Measurements from ENCODE around the gene AMH. TPM values are rescaled to one million over a fixed set of nuclear protein-coding genes. Genes with fewer than 3 reads are reported as not detected.
A peak's percentile ranks its signal among the peaks of the same experiment; 100 is the strongest.

The AMH gene
- total RNA-seq, 2 donors from 2014 or later, result 2.0 to 6.1 TPM

- Mint-ChIP-seq H3K9me3 (no peaks in the 10 kb centered on the region), H3K36me3 (ENCODE audit: low read depth) (peaks cover 60% of the 10 kb centered on the region), H3K27ac (no peak overlapping the region), H3K27me3 (no peaks in the 10 kb centered on the region), H3K4me1 (peaks cover 3% of the 10 kb centered on the region), H3K4me3 (no peak overlapping the region)
- ATAC-seq (replicated peaks), result no peak
Measured at GRCh38 chr19:2227415-2228156, 21.5 kb upstream of the AMH start.

DNA sequence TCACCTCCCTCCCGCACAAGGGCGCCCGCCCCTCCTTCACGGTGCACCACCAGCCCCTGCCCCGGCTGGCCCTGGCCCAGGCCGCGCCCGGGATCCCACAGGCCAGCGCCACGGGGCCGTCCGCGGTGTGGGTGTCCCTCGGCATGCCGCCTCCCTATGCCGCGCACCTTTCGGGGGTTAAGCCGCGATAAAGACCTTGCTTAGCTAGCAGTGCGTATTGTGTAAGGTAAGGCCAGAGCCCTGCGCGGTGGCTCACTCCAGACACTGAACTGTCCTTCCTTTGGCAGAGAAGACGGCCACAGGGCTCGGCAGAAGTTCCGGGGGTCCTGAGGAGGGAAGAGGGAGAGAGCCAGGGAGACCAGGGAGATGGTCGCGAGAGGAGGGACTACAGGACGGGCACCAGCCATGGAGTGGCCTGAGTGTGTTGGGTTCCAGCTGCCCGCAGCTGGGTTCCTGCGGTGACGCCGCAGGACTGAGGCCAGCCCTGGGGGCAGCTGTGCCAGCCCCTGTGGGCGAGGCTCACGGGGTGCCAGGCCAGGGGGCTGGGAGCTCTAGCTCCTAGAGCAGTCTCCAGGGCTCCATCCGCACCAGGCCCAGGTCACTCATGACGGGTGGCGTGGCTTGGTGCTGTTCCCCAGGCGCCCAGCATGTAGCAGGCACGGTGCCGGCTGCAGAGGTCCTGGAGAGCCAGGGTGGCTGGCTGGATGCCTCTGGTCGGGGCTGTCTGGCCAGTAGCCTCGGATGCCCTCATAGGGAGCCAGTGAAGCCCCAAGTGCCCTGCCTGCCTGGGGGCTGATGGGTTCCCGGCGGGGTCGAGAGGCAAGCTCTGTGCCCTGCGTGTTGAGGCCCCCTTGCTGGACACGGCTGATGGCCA, 20.7 kb upstream of the AMH start:
- H3K27ac Mint-ChIP-seq, result no peak overlapping the region

DNA sequence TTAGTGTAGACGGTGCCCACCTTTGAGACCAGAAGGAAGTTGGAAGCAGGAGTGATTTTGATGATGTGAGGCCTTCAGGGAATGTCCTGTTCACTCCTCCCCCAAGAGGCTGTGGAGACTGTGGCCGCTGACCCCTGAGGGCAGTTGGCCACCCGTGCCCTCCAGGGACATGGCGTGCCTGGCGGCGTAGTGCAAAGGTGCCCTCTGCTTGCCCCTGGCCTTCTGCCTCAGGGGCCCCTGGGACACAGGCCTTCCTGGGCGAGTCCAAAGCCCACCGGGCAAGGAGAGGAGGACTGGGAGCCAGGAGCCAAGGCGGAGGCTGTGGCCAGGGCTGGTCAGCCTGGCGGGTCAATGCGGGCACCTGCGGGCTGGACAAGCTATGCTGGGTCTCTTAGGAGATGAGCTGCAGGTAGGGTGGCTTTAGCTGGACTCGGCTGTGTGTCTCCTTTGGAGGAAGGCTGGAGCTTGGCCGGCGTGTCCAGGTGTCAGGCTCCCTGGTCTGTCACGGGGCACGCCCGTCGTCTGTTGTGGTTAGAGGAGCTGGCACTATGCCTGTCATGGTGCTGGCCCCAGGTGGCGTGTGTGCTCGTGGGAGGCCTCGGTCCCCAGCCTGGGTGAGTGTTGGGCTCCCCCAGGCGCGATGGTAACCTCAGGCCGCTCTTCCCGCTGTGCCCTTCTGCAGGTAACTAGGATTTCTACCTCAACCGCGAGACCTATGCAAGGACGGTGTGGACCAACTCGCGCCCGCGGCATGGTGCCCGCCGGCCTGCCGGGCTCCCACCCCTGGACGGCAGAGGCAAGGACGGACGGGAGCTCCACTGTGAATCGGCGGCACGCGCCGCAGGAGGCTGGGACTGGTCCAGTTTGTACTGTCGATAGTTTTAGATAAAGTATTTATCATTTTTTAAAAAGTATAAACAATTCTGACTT, 19.8 kb upstream of the AMH start:
- no peak overlapping the region for H3K27ac Mint-ChIP-seq
- H3K27me3 Mint-ChIP-seq, result no peaks in the 10 kb centered on the region
- H3K9me3 Mint-ChIP-seq, result no peaks in the 10 kb centered on the region
- ATAC-seq (replicated peaks), result no peak
- peaks cover 6% of the 10 kb centered on the region for H3K4me1 Mint-ChIP-seq
- H3K36me3 Mint-ChIP-seq (ENCODE audit: low read depth), result peaks cover 53% of the 10 kb centered on the region
- H3K4me3 Mint-ChIP-seq, result no peak overlapping the region

More for the DNA sequence above, 20.7 kb upstream of the AMH start:
- no peak overlapping the region for H3K4me3 Mint-ChIP-seq
- ATAC-seq (replicated peaks), result no peak
- H3K9me3 Mint-ChIP-seq, result no peaks in the 10 kb centered on the region
- H3K36me3 Mint-ChIP-seq (ENCODE audit: low read depth), result peaks cover 54% of the 10 kb centered on the region
- H3K4me1 Mint-ChIP-seq, result peaks cover 3% of the 10 kb centered on the region
- no peaks in the 10 kb centered on the region for H3K27me3 Mint-ChIP-seq

DNA sequence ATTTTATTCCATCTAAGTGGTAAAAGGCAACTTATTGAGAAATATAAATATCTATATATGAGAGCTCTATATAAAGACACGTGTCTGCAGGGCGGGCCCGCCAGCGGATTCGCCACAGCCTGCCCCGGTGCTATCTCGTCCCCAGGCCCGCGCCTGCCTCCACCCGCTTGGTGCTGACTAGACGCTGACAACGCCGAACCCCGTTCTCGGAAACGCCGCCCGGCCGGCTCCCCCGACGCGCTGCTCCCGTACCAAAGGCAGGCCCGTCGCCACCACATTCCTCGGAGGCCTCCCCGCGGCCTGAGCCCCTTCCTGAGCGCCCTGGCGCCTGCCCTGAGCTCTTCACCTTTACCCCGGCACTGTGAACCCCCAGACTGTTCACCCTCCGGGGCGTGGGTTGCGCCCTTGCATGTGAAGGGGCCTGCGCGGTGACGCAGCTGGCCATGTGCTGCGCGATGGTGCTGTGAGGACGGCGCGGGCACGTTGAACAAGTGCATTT, 19.0 kb upstream of the AMH start:
- Mint-ChIP-seq H3K36me3 (ENCODE audit: low read depth) (peaks cover 53% of the 10 kb centered on the region), H3K9me3 (no peaks in the 10 kb centered on the region), H3K4me1 (peaks cover 6% of the 10 kb centered on the region), H3K4me3 (no peak overlapping the region), H3K27ac (no peak overlapping the region), H3K27me3 (no peaks in the 10 kb centered on the region)
- no peak for ATAC-seq (replicated peaks)

- H3K36me3 Mint-ChIP-seq (ENCODE audit: low read depth), result peaks cover 49% of the 10 kb centered on the region
- peak overlapping the region; percentile 25 for H3K27ac Mint-ChIP-seq
- no peaks in the 10 kb centered on the region for H3K9me3 Mint-ChIP-seq
- peaks cover 6% of the 10 kb centered on the region for H3K4me1 Mint-ChIP-seq
- no peak overlapping the region for H3K4me3 Mint-ChIP-seq
- H3K27me3 Mint-ChIP-seq, result no peaks in the 10 kb centered on the region
- ATAC-seq (replicated peaks), result no peak
Measured at GRCh38 chr19:2230807-2231533, 18.2 kb upstream of the AMH start.

DNA sequence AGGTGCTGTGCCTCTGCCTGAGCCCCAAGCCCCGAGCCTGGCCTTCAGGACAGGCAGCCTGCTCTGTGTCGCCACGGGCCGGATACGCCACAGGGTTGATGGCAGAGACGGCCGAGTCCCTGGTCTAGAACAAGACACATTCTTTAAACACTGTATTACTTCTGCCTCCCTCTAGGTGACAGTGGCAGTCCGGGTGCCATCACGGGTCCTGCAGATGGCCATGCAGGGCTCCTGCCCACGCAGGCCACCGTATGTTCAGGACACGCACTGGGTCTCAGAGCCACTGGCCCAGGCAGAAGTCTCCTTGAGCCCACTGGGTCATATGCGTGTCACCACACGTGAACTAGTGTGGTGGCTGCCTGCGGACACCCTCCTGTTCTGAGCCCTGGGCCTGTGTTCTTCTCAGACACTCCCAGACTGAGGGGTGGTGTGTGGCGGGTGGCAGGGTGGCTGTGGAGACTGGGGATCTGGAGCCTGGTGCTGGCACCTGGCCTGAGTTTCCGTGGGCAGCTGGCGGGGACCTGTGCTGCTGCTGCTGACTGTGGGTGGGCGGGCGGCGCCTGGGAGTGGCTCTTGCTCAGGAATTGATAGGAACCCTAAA, 17.4 kb upstream of the AMH start:
- Mint-ChIP-seq H3K4me3 (no peak overlapping the region), H3K9me3 (no peaks in the 10 kb centered on the region), H3K4me1 (peaks cover 13% of the 10 kb centered on the region), H3K27ac (peak overlapping the region; percentile 25), H3K27me3 (no peaks in the 10 kb centered on the region), H3K36me3 (ENCODE audit: low read depth) (peaks cover 54% of the 10 kb centered on the region)
- no peak for ATAC-seq (replicated peaks)

GRCh38 chr19:2232286-2233151, 16.6 kb upstream of the AMH start:
- H3K4me1 Mint-ChIP-seq, result peaks cover 13% of the 10 kb centered on the region
- ATAC-seq (replicated peaks), result no peak
- peaks cover 60% of the 10 kb centered on the region for H3K36me3 Mint-ChIP-seq (ENCODE audit: low read depth)
- H3K27ac Mint-ChIP-seq, result peak overlapping the region; percentile 77
- H3K27me3 Mint-ChIP-seq, result no peaks in the 10 kb centered on the region
- peak overlapping the region; percentile 26 for H3K4me3 Mint-ChIP-seq
- no peaks in the 10 kb centered on the region for H3K9me3 Mint-ChIP-seq

- H3K27ac Mint-ChIP-seq, result peak overlapping the region; percentile 90
- no peaks in the 10 kb centered on the region for H3K9me3 Mint-ChIP-seq
- no peak for ATAC-seq (replicated peaks)
- peak overlapping the region; percentile 95 for H3K4me3 Mint-ChIP-seq
- H3K36me3 Mint-ChIP-seq (ENCODE audit: low read depth), result peaks cover 63% of the 10 kb centered on the region
- no peaks in the 10 kb centered on the region for H3K27me3 Mint-ChIP-seq
- peaks cover 21% of the 10 kb centered on the region for H3K4me1 Mint-ChIP-seq
Measured at GRCh38 chr19:2233601-2234280, 15.4 kb upstream of the AMH start.

DNA sequence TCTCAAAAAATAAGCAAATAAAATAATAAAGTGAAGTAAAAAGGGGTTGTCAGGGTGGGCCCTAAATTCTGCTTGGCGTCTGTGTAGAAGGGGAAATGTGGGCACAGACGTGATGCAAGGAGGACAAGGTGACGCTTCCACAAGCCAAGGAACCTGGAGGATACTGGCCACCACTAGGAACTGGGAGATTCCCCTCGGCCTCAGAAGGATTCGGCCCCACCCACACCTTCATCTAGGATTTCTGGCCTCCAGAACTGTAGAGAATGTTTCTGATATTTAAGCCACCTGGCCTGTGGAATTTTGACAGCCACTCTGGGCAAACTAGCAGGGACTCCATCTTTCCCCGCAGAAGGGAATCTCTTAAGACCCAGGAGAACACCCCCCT, 14.1 kb upstream of the AMH start:
- Mint-ChIP-seq H3K27ac (peak overlapping the region; percentile 90), H3K27me3 (no peaks in the 10 kb centered on the region), H3K36me3 (ENCODE audit: low read depth) (peaks cover 65% of the 10 kb centered on the region), H3K4me3 (peak overlapping the region; percentile 95), H3K9me3 (no peaks in the 10 kb centered on the region), H3K4me1 (peaks cover 30% of the 10 kb centered on the region)
- ATAC-seq (replicated peaks), result no peak

GRCh38 chr19:2235381-2236063, 13.6 kb upstream of the AMH start:
- no peaks in the 10 kb centered on the region for H3K9me3 Mint-ChIP-seq
- H3K4me1 Mint-ChIP-seq, result peaks cover 35% of the 10 kb centered on the region
- H3K27ac Mint-ChIP-seq, result peak overlapping the region; percentile 90
- H3K36me3 Mint-ChIP-seq (ENCODE audit: low read depth), result peaks cover 66% of the 10 kb centered on the region
- no peaks in the 10 kb centered on the region for H3K27me3 Mint-ChIP-seq
- H3K4me3 Mint-ChIP-seq, result peak overlapping the region; percentile 95
- peak; percentile 6 for ATAC-seq (replicated peaks)

DNA sequence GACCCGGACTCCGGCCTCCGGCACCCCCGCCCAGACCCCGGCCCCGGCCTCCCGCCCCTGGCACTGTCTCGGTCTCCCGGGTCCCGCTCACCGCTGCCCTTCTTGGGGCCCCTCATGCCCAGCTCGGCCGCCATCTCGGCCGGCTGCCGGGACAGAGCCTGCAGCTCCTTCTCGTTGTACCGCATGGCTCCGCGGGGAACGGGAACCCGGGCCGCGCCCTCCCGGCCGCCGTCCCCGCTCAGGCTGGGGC, 13.1 kb upstream of the AMH start:
- no peak for ATAC-seq (replicated peaks)
- no peaks in the 10 kb centered on the region for H3K27me3 Mint-ChIP-seq
- H3K4me3 Mint-ChIP-seq, result peak overlapping the region; percentile 95
- H3K4me1 Mint-ChIP-seq, result peaks cover 39% of the 10 kb centered on the region
- peak overlapping the region; percentile 98 for H3K27ac Mint-ChIP-seq
- peaks cover 68% of the 10 kb centered on the region for H3K36me3 Mint-ChIP-seq (ENCODE audit: low read depth)
- no peaks in the 10 kb centered on the region for H3K9me3 Mint-ChIP-seq

Data from activated T-helper 17 cell treated with anti-CD3 and anti-CD28 coated beads, Interleukin-2, amount 50 U/mL, for 72 hours (primary cell).